ENCODE results near the gene CACNB1.
A peak's percentile ranks its signal among the peaks of the same experiment; 100 is the strongest.

Gene CACNB1

GRCh38 chr17:39243155-39243554, 45.7 kb upstream of the CACNB1 start:
- ATAC-seq = no peak
- TF ChIP-seq ZNF70 (CRISPR knock-in tag; IDR thresholded peaks at IDR 0.05) (no peak), ESRRG (CRISPR knock-in tag; IDR thresholded peaks at IDR 0.05) (no peak)

GRCh38 chr17:39240631-39241030, 43.2 kb upstream of the CACNB1 start:
- no peak for ATAC-seq
- TF ChIP-seq TOX (CRISPR knock-in tag; IDR thresholded peaks at IDR 0.05; ENCODE audit: borderline replicate concordance) = no peak
- no peak for TF ChIP-seq ZFP30 (CRISPR knock-in tag; IDR thresholded peaks at IDR 0.05)
- no peak for TF ChIP-seq ZC3H10 (CRISPR knock-in tag; IDR thresholded peaks at IDR 0.05)
- TF ChIP-seq TSHZ2 (CRISPR knock-in tag; IDR thresholded peaks at IDR 0.05) = no peak
- no peak for TF ChIP-seq CSDC2 (CRISPR knock-in tag; IDR thresholded peaks at IDR 0.05)
- TF ChIP-seq ZFP3 (CRISPR knock-in tag; IDR thresholded peaks at IDR 0.05) = no peak
- no peak for TF ChIP-seq BACH2 (CRISPR knock-in tag; IDR thresholded peaks at IDR 0.05; ENCODE audit: borderline replicate concordance)
- TF ChIP-seq ZNF565 (CRISPR knock-in tag; conservative IDR thresholded peaks at IDR 0.05; ENCODE audit: low read depth) = no peak
- TF ChIP-seq TCF4 (CRISPR knock-in tag; IDR thresholded peaks at IDR 0.05; ENCODE audit: borderline replicate concordance) = no peak
- no peak for TF ChIP-seq GLIS3 (CRISPR knock-in tag; IDR thresholded peaks at IDR 0.05)
- no peak for TF ChIP-seq ARNTL (CRISPR knock-in tag; IDR thresholded peaks at IDR 0.05; ENCODE audit: borderline replicate concordance, low read depth)

- no peak for TF ChIP-seq TSHZ2 (CRISPR knock-in tag; IDR thresholded peaks at IDR 0.05)
- TF ChIP-seq PATZ1 (CRISPR knock-in tag; IDR thresholded peaks at IDR 0.05; ENCODE audit: borderline replicate concordance) = no peak
- no peak for TF ChIP-seq ZNF70 (CRISPR knock-in tag; IDR thresholded peaks at IDR 0.05)
- no peak for TF ChIP-seq ZFP30 (CRISPR knock-in tag; IDR thresholded peaks at IDR 0.05)
- TF ChIP-seq ARNTL (CRISPR knock-in tag; IDR thresholded peaks at IDR 0.05; ENCODE audit: borderline replicate concordance, low read depth) = no peak
- no peak for TF ChIP-seq TOX (CRISPR knock-in tag; IDR thresholded peaks at IDR 0.05; ENCODE audit: borderline replicate concordance)
- no peak for TF ChIP-seq ZFP3 (CRISPR knock-in tag; IDR thresholded peaks at IDR 0.05)
- no peak for TF ChIP-seq ZNF8 (CRISPR knock-in tag; IDR thresholded peaks at IDR 0.05)
- TF ChIP-seq BACH2 (CRISPR knock-in tag; IDR thresholded peaks at IDR 0.05; ENCODE audit: borderline replicate concordance) = no peak
- no peak for TF ChIP-seq TCF4 (CRISPR knock-in tag; IDR thresholded peaks at IDR 0.05; ENCODE audit: borderline replicate concordance)
- TF ChIP-seq ESRRG (CRISPR knock-in tag; IDR thresholded peaks at IDR 0.05) = no peak
- no peak for TF ChIP-seq PPARA (CRISPR knock-in tag; IDR thresholded peaks at IDR 0.05; ENCODE audit: borderline replicate concordance)
- TF ChIP-seq ISL1 (CRISPR knock-in tag; IDR thresholded peaks at IDR 0.05) = no peak
- no peak for TF ChIP-seq POU6F1 (CRISPR knock-in tag; IDR thresholded peaks at IDR 0.05; ENCODE audit: borderline replicate concordance, low read depth)
- TF ChIP-seq ZNF565 (CRISPR knock-in tag; conservative IDR thresholded peaks at IDR 0.05; ENCODE audit: low read depth) = no peak
- TF ChIP-seq CREB5 (CRISPR knock-in tag; IDR thresholded peaks at IDR 0.05; ENCODE audit: low read depth) = no peak
- TF ChIP-seq CSDC2 (CRISPR knock-in tag; IDR thresholded peaks at IDR 0.05) = no peak
- TF ChIP-seq ZC3H10 (CRISPR knock-in tag; IDR thresholded peaks at IDR 0.05) = no peak
- peak; percentile 43 for ATAC-seq
Measured at GRCh38 chr17:39239640-39240314, 42.3 kb upstream of the CACNB1 start.

Data from SK-N-SH treated with all-trans-retinoic acid at 6 μM for 48 hours (cell line).